NCI-H345 treated with DMSO at 0.1 percent for 48 hours (cell line): ENCODE measurements around the gene ATP7A.
"Not testable (repeated sequence)": the region's sequence is repeated elsewhere in the genome, so short reads cannot be mapped to it uniquely, and the experiment has no call there.

Experiments used
- DNase-seq: peaks from one replicate; lab custom pipeline; 2025; ENCODE audit not compliant: unreplicated experiment; lab: John Stamatoyannopoulos, UW

Gene ATP7A

DNA sequence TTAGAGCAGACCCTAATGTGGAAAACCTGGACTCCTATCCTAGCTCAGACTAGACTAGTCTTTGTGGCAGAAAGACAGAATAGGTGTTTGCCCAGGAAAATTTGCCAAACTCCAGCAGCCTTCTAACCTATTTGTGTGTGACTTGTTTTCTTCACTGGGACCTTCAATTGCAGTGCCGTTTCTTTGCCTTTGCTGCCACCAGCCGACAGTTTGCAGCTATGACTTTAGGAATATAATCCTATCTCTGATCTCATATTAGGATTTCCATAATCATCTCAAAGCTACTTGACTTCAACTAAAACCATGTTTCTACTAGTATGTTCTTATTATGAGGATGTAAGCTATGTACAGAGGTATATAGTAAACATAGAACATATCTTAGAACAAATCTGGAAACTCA lies 119.2 kb downstream of the ATP7A start:
- DNase-seq = no peak

DNA sequence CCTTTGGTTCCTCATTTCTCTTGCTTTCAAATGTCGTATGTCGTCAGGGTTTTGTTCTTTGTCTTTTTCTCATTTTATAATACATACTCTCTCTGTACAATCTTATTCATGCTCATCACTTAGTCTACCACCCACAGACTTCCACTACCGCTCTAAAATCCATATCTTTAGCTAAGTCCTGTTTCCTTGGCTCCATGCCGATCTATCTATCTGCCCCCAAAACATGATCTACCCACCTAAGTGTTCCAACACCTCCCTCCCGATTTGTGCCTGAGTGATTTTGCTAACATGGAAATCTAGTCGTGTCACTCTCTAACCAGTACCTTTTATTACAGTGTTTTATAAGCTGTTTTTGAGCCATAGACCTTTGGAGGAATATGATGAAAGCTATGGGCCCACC lies 124.6 kb downstream of the ATP7A start:
- no peak for DNase-seq

DNA sequence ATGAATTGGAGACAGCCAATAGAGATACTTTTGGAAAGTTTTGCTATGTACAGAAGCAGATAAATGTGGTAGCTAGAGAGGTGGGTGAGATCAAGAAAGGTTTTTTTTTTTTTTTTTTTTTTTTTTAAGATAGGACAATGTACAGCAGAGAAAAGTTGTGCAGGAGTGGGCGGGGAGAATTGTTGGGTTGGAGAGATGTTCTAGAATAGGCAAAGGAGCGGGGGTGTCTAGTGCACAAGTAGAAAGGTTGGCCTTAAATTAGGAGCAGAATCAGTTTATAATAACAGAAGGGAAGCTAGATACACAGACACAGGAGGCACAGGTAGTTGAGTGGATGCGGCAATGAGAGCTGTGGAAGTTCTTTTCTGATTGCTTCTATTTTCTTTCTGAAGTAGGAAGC lies 127.4 kb downstream of the ATP7A start:
- DNase-seq = no peak

DNA sequence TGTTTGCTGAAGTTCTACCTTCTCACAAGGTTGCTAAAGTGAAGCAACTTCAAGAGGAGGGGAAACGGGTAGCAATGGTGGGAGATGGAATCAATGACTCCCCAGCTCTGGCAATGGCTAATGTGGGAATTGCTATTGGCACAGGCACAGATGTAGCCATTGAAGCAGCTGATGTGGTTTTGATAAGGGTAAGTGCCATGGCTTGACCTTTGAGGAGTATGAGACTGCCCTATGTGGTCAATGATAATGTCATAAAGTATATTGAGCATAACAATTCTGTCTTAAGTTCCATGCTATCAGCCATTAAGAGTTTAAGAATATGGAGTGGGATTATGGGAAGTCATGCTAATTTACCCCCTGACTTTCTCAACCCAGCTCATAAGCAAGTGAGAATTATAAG lies 132.1 kb downstream of the ATP7A start:
- no peak for DNase-seq

DNA sequence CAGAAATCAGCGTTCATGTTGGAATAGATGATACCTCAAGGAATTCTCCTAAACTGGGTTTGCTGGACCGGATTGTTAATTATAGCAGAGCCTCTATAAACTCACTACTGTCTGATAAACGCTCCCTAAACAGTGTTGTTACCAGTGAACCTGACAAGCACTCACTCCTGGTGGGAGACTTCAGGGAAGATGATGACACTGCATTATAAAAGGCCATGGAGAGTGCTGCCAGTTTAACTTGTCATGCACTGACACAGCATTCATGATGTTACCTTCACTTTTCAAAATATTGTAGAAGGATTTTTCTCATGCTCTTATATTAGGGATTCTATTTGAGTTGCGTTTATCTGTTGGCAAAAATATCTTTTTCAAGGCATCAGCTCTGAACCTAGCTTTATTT lies 135.9 kb downstream of the ATP7A start:
- no peak for DNase-seq

DNA sequence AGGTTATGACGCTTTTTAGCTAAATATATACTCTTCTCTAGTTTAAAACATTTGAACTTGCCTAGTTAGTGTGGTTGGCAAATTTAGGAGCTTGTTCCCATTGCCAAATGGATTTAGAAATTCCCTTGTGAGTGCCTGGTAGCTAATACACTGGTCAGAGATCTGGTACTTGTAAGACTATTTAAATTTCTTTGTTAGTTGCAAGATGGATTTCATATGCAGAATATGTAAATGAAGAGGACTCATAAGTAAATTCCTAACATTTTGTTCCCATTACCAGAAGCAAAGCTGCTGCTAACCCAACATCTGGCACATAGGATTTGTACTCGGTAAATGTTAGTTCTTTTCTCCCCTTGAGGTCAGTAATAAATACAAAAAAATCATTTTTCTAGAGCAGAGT lies 137.6 kb downstream of the ATP7A start:
- DNase-seq = no peak

DNA sequence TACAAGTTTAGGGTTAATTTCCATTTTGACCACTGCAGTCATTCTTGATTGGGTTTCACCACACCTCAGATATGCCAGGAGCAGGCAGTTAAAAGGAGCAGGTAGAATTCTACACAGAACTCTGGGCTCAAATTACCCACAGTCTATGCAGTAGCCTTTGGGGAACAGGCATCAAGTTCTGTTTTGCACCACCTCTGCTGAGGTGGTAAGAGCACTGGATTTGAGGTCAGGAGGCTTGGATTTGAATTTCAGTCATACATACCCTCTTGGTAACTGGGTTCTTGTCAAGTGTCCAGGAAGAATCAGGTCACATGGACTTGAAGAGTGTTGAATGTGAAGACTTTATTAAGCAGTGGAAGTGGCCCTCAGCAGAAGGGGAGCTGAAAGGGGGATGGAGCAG lies 153.2 kb downstream of the ATP7A start:
- DNase-seq = no peak

DNA sequence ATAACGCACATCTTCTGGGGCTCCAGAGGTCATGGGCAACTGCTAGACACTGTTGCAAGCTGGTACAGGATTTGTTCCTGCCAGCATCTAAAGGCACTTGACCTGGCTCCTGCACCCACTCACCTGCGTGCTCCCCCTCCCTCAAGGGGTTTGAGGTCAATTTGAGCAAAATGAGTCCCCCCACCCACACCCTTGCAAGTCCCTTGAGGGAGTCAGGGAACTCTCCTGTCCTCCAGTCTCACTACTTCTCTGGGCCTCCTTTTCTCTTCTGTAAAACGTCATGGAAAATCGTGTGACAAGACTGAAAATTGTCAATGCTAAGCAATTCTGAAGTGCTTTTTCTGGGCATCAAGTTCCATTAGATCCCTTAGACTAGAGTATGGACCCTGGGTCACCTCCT lies 153.7 kb downstream of the ATP7A start:
- no peak for DNase-seq

DNA sequence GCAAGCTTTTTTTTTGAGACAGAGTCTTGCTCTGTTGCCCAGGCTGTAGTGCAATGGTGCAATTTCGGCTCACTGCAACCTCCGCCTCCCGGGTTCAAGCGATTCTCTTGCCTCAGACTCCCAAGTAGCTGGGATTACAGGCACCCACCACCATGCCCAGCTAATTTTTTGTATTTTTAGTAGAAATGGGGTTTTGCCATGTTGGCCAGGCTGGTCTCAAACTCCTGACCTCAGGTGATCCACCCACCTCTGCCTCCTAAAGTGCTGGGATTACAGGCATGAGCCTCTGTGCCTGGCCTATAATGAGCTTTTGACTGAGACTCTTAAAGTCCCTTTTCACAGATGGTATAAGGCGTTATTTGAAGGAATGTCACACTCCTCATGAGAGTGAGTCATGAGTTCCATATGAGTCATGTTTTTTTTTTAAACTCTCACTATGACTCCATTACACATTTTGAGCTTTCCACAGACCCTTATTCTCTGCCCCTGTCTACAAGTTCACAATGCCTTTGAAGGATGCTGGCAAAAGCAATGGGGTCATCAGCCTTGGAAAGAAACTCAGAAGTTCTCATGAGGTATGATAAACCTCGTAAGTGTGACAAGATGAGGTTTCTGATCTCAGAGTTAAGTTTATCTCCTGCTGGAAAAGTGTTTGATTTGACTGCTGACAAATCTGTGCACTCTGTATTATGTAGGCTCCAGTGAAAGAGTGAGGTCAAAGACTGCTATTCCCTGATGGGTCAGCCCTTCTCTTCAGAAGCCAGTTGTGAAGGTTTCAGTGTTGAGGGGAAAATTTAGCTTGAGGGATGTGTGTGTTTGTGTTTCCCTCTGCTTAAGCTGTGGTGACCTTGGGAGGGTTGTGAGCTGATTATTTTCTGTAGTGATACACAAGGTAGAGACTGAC lies 154.5 kb downstream of the ATP7A start:
- DNase-seq = not testable (repeated sequence)

DNA sequence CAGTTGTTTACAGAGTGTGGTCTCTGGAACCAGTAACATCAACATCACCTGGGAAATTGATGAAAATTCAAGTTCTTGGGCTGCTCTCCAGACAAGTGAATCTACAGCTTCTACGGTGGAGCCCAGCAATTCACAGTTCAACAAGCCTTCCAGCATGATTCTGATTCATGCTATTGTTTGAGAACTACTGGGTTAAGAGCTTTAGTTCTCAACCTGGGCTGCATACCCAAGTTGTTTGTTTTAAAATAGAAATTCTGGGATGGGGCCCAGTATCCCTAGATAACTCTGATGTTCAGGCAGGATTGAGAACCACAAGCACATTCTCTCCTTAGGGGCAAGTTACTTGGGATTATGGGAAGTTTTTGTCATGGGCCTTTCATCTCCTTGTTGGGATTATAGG lies 155.6 kb downstream of the ATP7A start:
- no peak for DNase-seq

DNA sequence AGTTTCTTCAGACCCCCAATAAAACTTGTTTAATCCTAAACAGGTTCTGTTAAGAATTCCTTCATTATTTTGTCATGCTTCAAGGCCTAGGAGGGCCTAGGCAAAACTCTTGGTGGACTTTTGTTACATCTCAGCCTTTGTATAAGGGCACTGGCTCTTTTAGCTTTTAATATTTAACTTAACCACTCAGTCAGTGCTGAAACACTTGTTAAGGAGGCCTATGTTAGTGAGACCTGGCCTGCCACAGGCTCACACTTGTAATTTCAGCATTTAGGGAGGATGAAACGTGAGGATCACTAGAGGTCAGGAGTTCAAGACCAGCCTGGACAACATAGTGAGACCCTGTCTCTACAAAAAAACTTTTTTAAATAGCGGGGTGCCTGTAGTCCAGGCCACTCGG lies 160.8 kb downstream of the ATP7A start:
- DNase-seq = no peak

DNA sequence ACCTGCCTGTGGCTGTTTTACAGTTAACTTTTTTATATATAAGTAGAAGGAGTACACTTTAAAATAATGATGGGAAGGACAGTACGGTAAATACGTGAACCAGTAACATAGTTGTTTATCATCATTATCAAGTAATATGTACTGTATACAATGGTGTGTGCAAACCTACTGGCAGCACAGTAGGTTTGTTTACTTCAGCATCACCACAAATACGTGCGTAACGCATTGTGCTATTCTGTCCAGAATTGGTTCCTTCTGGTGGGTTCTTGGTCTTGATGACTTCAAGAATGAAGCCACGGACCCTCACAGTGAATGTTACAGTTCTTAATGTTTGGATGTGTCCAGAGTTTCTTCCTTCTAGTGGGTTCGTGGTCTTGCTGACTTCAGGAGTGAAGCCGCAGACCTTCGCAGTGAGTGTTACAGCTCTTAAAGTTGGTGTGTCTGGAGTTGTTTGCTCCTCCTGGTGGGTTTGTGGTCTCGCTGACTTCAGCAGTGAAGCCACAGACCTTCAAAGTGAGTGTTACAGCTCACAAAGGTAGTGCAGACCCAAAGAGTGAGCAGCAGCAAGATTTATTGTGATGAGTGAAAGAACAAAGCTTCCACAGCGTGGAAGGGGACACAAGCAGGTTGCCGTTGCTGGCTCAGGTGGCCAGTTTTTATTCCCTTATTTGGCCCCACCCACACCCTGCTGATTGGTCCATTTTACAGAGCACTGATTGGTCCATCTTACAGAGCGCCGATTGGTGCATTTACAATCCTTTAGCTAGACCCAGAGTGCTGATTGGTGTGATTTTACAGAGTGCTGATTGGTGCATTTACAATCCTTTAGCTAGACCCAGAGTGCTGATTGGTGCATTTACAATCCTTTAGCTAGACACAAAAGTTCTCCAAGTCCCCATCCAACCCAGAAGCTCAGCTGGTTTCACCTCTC lies 162.9 kb downstream of the ATP7A start:
- DNase-seq = not testable (repeated sequence)

DNA sequence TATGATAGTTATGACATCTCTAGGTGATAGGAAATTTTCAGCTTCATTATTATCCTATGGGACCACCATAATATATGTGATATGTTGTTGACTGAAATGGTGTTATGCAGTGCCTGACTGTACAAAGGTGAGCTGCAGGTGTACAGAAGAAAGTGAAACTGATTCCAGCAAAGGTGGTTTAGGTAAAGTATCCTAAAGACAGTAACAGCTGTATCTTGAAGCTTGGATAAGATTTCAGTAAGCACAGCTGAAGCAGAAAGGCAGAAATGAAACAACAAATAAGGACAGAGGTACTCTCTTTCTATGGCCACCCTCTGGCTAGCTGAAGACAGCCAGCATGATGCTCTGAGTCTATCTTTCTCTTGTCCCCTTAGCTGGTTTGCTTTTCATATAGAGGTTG lies 163.6 kb downstream of the ATP7A start:
- DNase-seq = no peak

DNA sequence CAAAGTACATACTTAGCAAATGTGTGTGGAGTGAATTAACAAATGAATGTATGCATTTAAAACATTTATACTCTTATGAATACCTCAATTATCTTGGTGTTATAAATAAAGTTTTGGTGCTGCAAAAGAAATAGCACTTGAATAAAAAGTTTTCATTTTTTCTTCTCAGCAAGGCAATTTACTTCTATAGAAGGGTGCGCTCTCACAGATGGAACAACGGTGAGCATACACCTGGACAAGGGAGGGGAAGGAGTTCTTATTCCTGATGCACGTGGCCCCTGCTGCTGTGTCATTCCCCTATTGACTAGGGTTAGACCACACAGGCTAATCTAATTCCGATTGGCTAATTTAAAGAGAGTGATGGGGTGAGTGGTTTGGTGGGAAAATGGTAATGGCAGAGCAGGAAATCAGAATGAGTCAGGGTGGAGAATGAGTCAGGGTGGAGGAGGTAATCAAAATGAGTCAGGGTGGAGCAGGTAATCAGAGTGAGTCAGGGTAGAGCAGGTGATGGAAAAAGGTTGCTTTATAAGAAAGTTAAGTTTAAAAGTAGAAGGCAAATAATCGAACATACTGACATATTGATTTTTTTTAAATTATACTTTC lies 165.4 kb downstream of the ATP7A start:
- DNase-seq = no peak

DNA sequence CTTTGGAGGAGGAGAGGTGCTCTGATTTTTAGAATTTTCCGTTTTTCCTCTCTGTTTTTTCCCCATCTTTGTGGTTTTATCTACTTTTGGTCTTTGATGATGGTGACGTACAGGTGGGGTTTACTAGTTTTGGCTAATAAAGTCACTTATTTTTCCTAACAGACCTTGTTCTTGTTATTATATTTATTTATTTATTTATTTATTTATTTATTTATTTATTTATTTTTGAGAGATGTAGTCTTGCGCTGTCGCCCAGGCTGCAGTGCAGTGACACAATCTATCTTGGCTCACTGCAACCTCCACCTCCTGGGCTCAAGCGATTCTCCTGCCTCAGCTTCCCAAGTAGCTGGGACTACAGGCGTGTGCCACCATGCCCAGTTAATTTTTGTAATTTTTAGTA lies 170.9 kb downstream of the ATP7A start:
- not testable (repeated sequence) for DNase-seq

DNA sequence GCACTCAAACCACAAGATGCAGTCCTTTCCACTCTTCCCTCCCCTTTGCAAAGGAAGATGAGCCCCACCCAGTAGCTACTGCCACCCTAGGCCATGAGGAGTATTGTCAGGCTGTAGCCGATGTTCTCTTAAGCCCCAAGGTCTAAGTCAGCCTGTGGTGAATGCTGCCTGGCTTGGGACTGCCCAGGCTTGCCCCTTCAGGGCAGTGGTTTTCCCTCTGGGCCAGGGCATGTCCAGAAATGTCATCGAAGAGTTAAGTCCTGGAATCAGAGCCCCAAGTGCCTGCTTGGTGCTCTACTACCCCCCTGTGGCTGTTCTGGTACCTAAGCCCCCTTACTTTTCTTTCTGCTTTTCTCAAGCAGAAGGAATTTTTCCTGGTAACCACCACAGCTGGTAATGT lies 181.8 kb downstream of the ATP7A start:
- no peak for DNase-seq

DNA sequence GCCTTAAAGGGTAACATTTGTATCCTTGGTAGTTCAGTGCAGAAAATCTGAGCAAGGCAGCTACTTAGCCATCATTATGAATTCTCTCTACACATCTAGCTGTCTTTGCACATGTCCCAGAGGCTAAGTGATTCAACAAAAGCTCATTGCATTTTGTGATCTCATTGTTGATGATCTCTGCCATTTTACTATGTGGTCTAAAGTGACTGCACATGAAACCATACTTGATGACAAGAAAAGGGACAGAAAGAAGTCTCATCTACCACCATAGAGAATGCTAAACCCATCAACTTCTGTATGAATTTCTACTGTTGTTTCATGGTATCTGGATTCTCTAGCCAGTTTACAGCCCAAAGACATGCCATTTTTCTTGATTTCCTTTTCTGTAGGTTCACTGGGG lies 187.6 kb downstream of the ATP7A start:
- no peak for DNase-seq
